ENCODE measurements around the gene KCTD18.

Gene KCTD18

DNA sequence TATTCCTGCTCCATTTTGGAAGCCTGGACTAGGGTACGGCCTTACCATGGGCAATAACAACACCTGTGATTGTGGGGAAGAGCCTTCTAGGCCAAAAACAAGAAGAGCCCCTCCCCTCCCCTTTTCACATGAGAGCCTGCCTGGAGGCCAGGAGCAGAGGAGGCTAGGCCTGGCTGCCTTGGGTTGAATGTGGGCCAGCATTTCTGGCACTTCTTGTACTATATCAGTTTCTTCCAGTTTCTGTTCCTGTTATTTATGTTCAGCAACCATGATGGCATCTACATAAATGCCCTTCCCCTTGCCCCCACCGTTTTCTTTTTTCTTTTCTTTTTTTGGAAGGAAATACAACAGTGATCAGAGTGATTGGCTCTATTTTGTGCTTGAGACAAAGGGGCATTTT, 58.4 kb downstream of the KCTD18 start:
- no peak for DNase-seq (ENCODE audit: low read depth in 1 of 2, low spot score in 1 of 2)
- TF ChIP-seq SPI1 (IDR thresholded peaks at IDR 0.05; ENCODE audit: borderline replicate concordance, low read depth) (no peak), GABPA (IDR thresholded peaks at IDR 0.05; ENCODE audit: low read depth) (no peak)
- no peak overlapping the region for H3K27ac ChIP-seq (replicated peaks)
- no peak overlapping the region for H3K4me3 ChIP-seq (replicated peaks; ENCODE audit: insufficient read depth, low read length)
- H3K27me3 ChIP-seq (ENCODE audit: insufficient read depth, poor library complexity, severe bottlenecking) = no peaks in the 10 kb centered on the region

DNA sequence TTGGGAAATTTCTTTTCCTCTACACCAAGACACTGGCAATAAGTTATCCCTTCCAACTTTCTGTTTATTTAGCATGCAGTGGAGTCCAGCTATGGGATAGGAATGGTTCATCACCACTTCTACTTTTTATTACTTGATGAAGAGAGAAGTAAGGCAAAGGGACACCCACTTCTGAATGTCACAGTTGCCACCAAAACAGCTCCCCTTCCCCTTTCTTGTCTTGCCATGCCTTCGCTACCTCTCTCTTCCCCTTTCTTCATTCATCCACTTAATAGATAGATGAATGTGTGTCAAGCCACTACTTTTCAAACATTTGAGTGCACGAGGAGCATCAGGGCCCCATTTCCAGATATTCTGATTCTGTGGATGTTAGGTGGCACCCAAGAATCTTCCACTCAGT, 59.6 kb downstream of the KCTD18 start:
- Histone ChIP-seq H3K27me3 (ENCODE audit: insufficient read depth, poor library complexity, severe bottlenecking) (no peaks in the 10 kb centered on the region), H3K4me3 (replicated peaks; ENCODE audit: insufficient read depth, low read length) (no peak overlapping the region), H3K27ac (replicated peaks) (no peak overlapping the region)
- TF ChIP-seq SPI1 (IDR thresholded peaks at IDR 0.05; ENCODE audit: borderline replicate concordance, low read depth) = peak; percentile 87
- TF ChIP-seq, protein P1, sequence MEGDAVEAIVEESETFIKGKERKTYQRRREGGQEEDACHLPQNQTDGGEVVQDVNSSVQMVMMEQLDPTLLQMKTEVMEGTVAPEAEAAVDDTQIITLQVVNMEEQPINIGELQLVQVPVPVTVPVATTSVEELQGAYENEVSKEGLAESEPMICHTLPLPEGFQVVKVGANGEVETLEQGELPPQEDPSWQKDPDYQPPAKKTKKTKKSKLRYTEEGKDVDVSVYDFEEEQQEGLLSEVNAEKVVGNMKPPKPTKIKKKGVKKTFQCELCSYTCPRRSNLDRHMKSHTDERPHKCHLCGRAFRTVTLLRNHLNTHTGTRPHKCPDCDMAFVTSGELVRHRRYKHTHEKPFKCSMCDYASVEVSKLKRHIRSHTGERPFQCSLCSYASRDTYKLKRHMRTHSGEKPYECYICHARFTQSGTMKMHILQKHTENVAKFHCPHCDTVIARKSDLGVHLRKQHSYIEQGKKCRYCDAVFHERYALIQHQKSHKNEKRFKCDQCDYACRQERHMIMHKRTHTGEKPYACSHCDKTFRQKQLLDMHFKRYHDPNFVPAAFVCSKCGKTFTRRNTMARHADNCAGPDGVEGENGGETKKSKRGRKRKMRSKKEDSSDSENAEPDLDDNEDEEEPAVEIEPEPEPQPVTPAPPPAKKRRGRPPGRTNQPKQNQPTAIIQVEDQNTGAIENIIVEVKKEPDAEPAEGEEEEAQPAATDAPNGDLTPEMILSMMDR (IDR thresholded peaks at IDR 0.05; ENCODE audit: insufficient read depth, low read length) = no peak
- peak in 1 of 2 experiments; percentile 21 for DNase-seq (ENCODE audit: low read depth in 1 of 2, low spot score in 1 of 2)

DNA sequence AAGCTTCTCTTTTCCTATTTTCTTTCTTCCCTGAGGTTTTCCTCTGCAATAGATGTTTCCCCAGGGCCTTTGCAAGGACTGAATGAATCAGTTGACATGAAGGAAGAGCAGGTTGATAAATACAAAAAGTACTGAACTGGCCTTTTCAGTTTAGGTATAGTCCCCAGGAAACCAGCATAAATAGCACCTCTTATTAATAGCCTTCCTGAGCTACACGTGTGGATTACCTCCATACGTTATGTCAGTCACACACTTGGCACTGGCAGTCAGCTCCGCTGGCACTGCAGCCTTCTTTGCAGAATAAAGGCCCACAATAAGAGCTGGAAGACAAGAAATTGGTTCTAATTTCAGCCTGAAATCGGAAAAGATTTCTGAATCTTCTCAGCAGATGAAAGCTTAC, 60.7 kb downstream of the KCTD18 start:
- TF ChIP-seq GABPA (IDR thresholded peaks at IDR 0.05; ENCODE audit: low read depth) (no peak), SPI1 (IDR thresholded peaks at IDR 0.05; ENCODE audit: borderline replicate concordance, low read depth) (no peak), POLR2AphosphoS5 (IDR thresholded peaks at IDR 0.05; ENCODE audit: low read depth) (no peak)
- TF ChIP-seq, protein P2, sequence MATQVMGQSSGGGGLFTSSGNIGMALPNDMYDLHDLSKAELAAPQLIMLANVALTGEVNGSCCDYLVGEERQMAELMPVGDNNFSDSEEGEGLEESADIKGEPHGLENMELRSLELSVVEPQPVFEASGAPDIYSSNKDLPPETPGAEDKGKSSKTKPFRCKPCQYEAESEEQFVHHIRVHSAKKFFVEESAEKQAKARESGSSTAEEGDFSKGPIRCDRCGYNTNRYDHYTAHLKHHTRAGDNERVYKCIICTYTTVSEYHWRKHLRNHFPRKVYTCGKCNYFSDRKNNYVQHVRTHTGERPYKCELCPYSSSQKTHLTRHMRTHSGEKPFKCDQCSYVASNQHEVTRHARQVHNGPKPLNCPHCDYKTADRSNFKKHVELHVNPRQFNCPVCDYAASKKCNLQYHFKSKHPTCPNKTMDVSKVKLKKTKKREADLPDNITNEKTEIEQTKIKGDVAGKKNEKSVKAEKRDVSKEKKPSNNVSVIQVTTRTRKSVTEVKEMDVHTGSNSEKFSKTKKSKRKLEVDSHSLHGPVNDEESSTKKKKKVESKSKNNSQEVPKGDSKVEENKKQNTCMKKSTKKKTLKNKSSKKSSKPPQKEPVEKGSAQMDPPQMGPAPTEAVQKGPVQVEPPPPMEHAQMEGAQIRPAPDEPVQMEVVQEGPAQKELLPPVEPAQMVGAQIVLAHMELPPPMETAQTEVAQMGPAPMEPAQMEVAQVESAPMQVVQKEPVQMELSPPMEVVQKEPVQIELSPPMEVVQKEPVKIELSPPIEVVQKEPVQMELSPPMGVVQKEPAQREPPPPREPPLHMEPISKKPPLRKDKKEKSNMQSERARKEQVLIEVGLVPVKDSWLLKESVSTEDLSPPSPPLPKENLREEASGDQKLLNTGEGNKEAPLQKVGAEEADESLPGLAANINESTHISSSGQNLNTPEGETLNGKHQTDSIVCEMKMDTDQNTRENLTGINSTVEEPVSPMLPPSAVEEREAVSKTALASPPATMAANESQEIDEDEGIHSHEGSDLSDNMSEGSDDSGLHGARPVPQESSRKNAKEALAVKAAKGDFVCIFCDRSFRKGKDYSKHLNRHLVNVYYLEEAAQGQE (IDR thresholded peaks at IDR 0.05; ENCODE audit: insufficient replicate concordance, low read depth) = no peak
- TF ChIP-seq, protein P1 (IDR thresholded peaks at IDR 0.05; ENCODE audit: insufficient read depth, low read length) = no peak
- no peak overlapping the region for H3K27ac ChIP-seq (replicated peaks)
- no peaks in the 10 kb centered on the region for H3K27me3 ChIP-seq (ENCODE audit: insufficient read depth, poor library complexity, severe bottlenecking)
- DNase-seq (ENCODE audit: low read depth in 1 of 2, low spot score in 1 of 2) = no peak
- no peak overlapping the region for H3K4me3 ChIP-seq (replicated peaks; ENCODE audit: insufficient read depth, low read length)

DNA sequence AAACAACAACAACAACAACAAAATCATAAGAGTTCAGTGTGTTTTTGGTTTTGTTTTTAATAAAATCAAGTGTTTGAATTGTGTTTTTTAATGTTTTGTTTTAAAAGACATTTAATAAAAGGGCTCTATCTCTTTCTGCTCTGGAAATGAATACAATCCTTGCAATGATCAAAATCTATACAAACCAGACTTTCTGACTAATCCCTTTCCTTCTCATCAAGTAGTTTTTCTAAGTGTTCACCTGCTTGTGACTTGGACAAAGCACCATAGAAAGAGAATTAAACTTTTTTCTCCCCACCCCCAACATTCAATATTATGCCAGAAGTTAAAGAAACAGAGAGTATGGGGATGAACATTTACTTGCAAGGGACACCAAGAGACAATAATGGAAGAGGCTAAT, 61.4 kb downstream of the KCTD18 start:
- H3K27ac ChIP-seq (replicated peaks) = no peak overlapping the region
- H3K27me3 ChIP-seq (ENCODE audit: insufficient read depth, poor library complexity, severe bottlenecking) = no peaks in the 10 kb centered on the region
- DNase-seq (ENCODE audit: low read depth in 1 of 2, low spot score in 1 of 2) = no peak
- TF ChIP-seq, protein P1 (IDR thresholded peaks at IDR 0.05; ENCODE audit: insufficient read depth, low read length) = no peak
- no peak for TF ChIP-seq GABPA (IDR thresholded peaks at IDR 0.05; ENCODE audit: low read depth)
- no peak for TF ChIP-seq POLR2AphosphoS5 (IDR thresholded peaks at IDR 0.05; ENCODE audit: low read depth)
- TF ChIP-seq SPI1 (IDR thresholded peaks at IDR 0.05; ENCODE audit: borderline replicate concordance, low read depth) = no peak
- TF ChIP-seq, protein P2 (IDR thresholded peaks at IDR 0.05; ENCODE audit: insufficient replicate concordance, low read depth) = no peak
- H3K4me3 ChIP-seq (replicated peaks; ENCODE audit: insufficient read depth, low read length) = no peak overlapping the region

Measured in HL-60 (cell line).